ENCODE data around the gene SAMD3.

Gene SAMD3

DNA sequence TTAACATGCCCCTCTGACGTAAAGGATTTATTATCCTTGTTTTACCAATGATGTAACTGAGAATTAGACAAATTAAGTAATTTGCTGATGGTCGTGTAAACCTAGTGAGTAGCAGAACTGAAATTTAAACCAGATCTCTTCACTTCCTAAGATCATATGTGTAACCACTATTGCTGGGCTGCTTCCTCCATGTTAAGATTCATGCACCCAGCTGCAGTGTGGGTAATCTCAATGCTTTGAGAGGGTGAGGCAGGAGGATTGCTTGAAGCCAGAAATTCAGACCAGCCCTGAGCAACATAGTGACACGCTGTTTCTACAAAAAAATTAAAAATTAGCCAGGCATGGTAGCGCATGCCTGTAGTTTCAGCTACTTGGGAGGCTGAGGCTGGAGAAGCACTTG lies 106.5 kb downstream of the SAMD3 start:
- H3K9me3 Mint-ChIP-seq = peaks cover 7% of the 10 kb centered on the region
- H3K27me3 Mint-ChIP-seq (ENCODE audit: low read depth) = no peaks in the 10 kb centered on the region
- no peak overlapping the region for H3K27ac Mint-ChIP-seq
- H3K4me3 Mint-ChIP-seq = no peak overlapping the region
- peaks cover 2% of the 10 kb centered on the region for H3K4me1 Mint-ChIP-seq (ENCODE audit: low read depth)
- H3K36me3 Mint-ChIP-seq (ENCODE audit: low read depth) = peaks cover 12% of the 10 kb centered on the region

DNA sequence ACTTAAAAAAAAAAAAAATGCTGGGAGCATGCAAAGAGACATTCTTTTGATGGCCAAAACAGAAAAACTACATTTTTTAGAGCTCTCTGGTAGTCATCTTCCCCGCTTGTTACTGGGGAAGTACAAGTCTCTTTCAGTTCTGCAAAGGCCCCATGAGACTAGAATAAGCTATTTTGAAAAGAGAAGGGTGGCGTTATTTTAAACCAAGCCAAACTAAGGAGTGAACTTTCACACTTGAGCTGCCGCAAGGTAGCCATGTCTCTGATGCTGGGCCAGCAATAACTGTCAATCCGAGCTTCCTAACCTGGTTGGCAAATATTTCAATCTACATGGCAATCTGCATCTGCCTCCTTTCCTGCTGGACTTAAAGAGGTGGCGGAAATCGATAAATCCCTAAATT lies 107.7 kb downstream of the SAMD3 start:
- H3K4me3 Mint-ChIP-seq = no peak overlapping the region
- no peak overlapping the region for H3K27ac Mint-ChIP-seq
- no peaks in the 10 kb centered on the region for H3K4me1 Mint-ChIP-seq (ENCODE audit: low read depth)
- H3K9me3 Mint-ChIP-seq = peaks cover 11% of the 10 kb centered on the region
- peaks cover 14% of the 10 kb centered on the region for H3K36me3 Mint-ChIP-seq (ENCODE audit: low read depth)
- no peaks in the 10 kb centered on the region for H3K27me3 Mint-ChIP-seq (ENCODE audit: low read depth)

DNA sequence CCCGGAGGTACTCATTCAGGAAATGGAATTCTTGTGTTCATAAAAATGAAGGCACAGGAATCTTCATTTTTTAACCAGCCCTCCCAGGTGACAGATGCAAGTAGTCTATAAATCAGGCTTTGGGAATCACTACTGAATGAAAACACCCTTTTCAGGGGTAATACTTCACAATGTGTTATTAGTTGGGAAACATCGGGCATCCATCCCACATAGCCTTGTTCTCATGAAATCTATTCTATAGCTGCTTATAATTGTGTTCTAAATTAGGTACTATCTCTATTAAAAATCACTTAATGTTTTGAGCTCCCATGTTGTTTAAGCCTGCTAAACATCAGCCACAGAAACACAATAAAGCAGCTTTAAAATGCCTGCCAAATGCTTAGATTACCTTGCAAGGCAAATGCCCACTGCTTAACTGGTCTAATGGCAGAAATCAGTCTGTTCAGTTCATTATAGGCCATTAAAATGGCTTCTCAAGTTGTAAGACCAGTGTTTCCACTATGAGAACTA lies 109.5 kb downstream of the SAMD3 start:
- Mint-ChIP-seq H3K4me3 (no peak overlapping the region), H3K27ac (no peak overlapping the region), H3K27me3 (ENCODE audit: low read depth) (no peaks in the 10 kb centered on the region), H3K9me3 (peaks cover 16% of the 10 kb centered on the region), H3K4me1 (ENCODE audit: low read depth) (no peaks in the 10 kb centered on the region), H3K36me3 (ENCODE audit: low read depth) (peaks cover 17% of the 10 kb centered on the region)

- Mint-ChIP-seq H3K27ac (no peak overlapping the region), H3K9me3 (peaks cover 8% of the 10 kb centered on the region), H3K4me3 (no peak overlapping the region), H3K27me3 (ENCODE audit: low read depth) (no peaks in the 10 kb centered on the region), H3K36me3 (ENCODE audit: low read depth) (peaks cover 26% of the 10 kb centered on the region), H3K4me1 (ENCODE audit: low read depth) (no peaks in the 10 kb centered on the region)
Measured at GRCh38 chr6:130111031-130111430, 111.7 kb downstream of the SAMD3 start.

DNA sequence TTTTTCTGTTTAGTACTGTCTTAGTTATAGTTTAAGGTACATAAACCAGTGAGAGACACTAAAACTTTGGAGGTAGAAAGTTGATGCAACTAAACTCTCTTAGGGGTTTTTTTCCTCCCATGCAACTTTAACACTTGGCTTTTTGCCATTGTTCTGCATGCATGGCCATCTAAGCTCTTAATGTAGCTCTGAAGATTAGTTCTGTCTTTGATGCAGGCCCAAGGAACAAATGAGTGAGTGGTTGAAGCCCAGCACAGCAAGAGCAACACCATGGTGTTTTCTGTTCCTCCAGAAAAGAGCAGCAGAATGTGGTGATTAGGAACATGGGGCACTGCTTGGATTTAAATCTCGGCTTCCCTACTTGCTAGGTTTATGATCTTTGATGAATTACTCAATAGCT lies 115.0 kb downstream of the SAMD3 start:
- Mint-ChIP-seq H3K4me3 (no peak overlapping the region), H3K4me1 (ENCODE audit: low read depth) (no peaks in the 10 kb centered on the region), H3K27me3 (ENCODE audit: low read depth) (no peaks in the 10 kb centered on the region), H3K36me3 (ENCODE audit: low read depth) (peaks cover 30% of the 10 kb centered on the region), H3K9me3 (peaks cover 8% of the 10 kb centered on the region), H3K27ac (no peak overlapping the region)

DNA sequence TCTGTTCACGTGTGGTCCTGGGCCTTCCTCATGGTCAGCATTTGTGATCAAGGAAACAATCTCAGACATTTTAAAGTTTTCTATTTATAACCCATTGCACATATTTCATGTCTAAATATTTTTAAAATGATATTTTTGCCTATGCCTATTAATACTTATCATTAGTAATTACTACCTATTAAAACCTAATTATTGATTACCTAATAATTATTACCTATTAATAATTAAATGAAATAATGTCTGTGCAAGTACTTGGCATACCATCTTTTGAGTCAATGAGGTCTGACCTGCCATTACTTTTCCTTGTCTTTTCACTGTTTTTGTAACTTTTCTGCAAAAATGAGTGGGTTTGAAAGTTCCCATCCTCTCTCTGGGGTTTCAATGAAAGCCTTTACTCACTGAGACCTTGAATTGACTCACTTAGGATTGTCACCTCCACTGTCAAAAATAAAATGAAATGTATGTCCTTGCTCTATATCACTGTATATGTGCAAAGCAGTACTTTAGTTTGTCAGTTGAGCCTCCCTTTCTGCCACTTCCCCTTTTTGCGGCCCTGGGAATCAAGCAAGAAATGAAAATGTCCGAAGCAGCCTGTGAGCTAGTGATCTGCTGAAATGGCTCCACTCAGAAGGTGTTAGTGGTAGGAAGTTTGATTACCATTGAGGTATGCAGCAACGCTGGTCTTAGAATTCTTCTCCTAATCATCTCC lies 116.6 kb downstream of the SAMD3 start:
- no peak overlapping the region for H3K27ac Mint-ChIP-seq

DNA sequence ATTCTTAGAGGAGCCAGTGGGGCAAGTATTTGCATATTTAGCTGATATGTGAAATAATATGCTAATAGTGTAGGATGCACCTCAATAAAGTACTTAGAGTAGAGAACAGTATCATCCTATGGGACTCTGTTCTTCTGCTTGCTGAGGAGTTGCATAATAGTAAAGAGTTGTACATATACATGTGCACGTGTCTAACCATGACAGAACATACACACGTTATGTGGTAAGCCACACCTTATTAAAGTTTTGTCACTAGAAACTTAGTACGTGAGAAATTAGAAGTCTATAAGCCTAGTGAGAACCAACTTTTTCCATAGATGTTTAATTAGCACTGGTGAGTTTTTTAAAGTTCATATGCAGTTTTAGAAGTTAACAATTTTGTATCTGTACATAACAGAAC lies 123.6 kb downstream of the SAMD3 start:
- Mint-ChIP-seq H3K27ac (no peak overlapping the region), H3K4me3 (no peak overlapping the region), H3K36me3 (ENCODE audit: low read depth) (peaks cover 23% of the 10 kb centered on the region), H3K4me1 (ENCODE audit: low read depth) (peaks cover 9% of the 10 kb centered on the region), H3K27me3 (ENCODE audit: low read depth) (no peaks in the 10 kb centered on the region), H3K9me3 (no peaks in the 10 kb centered on the region)

More for the DNA sequence above, 116.6 kb downstream of the SAMD3 start:
- no peaks in the 10 kb centered on the region for H3K27me3 Mint-ChIP-seq (ENCODE audit: low read depth)
- peaks cover 40% of the 10 kb centered on the region for H3K36me3 Mint-ChIP-seq (ENCODE audit: low read depth)
- H3K4me3 Mint-ChIP-seq = no peak overlapping the region
- no peaks in the 10 kb centered on the region for H3K4me1 Mint-ChIP-seq (ENCODE audit: low read depth)
- H3K9me3 Mint-ChIP-seq = peaks cover 8% of the 10 kb centered on the region

DNA sequence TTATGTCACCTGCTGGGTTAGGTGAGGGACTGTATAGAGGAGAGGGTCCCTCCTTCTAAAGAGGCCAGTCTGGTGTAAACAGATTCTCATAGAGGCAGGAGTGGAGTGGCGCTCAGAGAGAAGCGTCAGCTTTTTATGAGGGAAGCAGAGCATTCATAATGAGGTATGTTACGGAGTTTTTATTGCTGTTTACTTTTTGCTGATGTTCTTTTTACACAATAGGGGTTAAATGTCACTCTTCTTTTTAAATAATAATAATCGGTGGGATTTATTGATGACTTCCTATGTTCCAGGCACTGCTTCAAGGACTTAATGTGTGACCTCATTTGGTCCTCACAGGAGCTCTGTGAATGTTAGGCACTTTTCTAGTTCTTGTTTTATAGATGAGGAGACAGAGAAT lies 124.4 kb downstream of the SAMD3 start:
- Mint-ChIP-seq H3K36me3 (ENCODE audit: low read depth) (peaks cover 23% of the 10 kb centered on the region), H3K27me3 (ENCODE audit: low read depth) (no peaks in the 10 kb centered on the region), H3K9me3 (no peaks in the 10 kb centered on the region), H3K4me1 (ENCODE audit: low read depth) (peaks cover 11% of the 10 kb centered on the region), H3K4me3 (no peak overlapping the region), H3K27ac (no peak overlapping the region)

Data from T-helper 1 cell treated with Interleukin-12 subunit alpha and Interleukin-12 subunit beta and Interleukin-4 antibody, amounts not matched to agents 30 μg/mL and 1 μg/mL, for 36 hours (primary cell).